ENCODE data around the gene MAS1.

GRCh38 chr6:159877256-159877808, 13.5 kb upstream of the MAS1 start:
- TF ChIP-seq CTCF (IDR thresholded peaks at IDR 0.05): no peak
- no peak for TF ChIP-seq POLR2A (IDR thresholded peaks at IDR 0.05)
- TF ChIP-seq POLR2AphosphoS5 (IDR thresholded peaks at IDR 0.05): no peak
